Measurements from ENCODE around the gene KCNH6.

The KCNH6 gene

DNA sequence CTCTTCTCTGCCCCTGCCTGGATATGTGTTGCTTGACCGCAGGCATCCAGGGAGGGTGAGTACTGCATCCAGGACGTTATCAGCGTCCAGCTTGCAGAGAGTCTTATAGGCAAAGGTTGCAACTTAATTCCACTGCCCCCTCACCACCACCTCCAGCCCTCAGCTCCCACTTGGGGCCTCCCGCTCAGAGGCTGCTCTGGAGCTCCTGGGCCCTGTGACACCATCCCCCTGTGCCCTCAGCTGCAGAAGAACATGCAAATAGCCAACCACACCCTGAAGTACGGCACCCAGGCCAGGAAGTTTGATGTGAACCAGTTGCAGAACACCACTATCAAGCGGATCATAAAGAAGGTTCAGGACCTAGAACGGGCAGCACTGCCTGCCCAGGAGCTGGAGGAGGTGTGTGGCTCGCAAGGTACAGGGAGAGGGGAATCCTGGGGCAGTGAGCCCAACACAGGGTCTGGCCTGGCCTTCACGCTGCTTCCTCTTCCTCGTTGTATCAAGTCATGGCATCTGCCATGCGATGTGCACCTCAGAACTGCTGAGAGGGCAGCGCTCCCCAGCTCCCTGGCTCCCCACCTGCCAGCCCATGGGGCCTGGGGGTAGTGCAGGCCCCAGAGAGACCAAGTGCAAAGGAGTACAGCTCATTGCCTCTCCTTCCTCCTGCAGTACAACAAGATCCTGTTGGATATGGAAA is 36.7 kb upstream of the KCNH6 start:
- DNase-seq, result no peak

DNA sequence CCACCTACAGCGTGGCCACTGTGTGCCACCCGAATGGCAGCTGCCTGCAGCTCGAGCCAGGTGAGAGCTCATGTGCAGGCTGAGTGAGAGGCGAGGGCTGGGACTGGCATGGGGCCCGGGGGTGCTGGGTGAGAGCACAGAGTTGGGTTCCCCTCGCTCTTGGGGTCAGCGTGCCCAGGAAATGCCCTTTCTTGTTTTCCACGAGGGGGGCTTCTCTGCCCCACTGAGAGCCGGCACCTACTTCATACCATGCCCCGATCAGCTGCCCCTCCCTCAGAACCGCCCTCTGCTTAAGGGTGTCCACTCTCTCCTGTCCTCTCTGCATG is 36.2 kb upstream of the KCNH6 start:
- no peak for DNase-seq

DNA sequence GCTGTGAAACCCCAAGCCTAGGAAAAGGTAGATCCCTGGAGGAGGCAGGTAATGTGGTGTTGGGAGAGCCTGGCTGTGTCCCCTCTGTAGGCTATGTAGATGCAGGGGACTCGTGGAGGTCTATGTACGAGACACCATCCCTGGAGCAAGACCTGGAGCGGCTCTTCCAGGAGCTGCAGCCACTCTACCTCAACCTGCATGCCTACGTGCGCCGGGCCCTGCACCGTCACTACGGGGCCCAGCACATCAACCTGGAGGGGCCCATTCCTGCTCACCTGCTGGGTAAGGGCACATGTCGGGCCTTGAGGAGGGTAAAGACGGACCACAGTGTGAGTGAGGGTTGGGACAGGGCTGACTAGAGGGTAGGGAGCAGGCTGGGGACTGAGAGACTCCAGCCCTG is 34.3 kb upstream of the KCNH6 start:
- no peak for DNase-seq

DNA sequence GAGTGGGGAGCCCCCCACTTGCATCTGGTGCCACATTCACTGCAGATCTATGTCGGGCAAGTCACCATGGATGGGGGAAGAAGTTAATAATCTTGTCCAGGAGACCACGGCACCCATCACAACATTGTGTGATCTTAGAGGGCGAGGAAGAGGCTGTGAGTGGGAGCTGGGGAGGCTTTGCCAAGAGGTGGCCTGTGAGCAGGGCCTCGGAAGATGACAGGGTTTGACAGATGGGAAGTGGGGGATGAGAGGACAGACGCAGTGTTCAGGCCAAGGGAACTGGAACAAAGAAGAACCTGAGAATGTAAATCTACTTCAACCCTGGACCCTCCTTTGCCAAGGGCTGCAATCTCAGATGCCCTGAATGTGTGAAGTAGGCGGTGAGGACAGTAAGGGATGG is 33.9 kb upstream of the KCNH6 start:
- no peak for DNase-seq

DNA sequence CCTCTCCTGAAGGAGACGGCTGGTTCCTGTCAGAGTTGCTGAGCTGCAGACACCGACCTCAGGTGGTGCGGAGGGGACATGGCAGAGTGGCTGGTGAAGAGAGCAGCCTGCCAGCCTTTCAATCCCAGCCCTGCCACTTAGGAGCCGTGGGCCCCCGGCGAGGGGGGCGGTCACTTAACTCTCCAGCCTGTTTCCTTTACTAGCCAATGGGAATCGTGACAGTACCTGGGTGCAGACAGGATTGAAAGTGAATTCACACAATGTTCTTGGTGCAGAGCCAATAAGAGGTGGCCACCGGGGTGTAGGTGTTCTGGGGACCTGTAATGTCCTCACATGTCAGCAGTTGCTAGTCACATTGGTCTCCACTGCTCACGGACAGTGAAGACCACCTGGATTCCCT is 32.8 kb upstream of the KCNH6 start:
- no peak for DNase-seq

DNA sequence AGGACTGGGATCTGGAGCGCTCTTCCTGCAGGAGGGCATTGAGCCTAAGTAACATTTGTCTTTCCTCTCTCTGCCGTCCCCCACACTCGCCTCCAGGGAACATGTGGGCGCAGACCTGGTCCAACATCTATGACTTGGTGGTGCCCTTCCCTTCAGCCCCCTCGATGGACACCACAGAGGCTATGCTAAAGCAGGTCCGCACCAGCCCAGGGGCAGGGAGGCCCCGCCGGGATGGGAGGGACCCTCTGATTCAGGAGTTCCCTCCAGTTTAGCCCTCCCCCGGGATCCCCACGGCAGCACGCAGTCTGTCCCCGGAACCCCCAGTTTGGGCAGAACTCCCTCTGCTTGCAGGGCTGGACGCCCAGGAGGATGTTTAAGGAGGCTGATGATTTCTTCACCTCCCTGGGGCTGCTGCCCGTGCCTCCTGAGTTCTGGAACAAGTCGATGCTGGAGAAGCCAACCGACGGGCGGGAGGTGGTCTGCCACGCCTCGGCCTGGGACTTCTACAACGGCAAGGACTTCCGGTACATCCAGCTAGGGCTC is 32.2 kb upstream of the KCNH6 start:
- DNase-seq, result no peak

DNA sequence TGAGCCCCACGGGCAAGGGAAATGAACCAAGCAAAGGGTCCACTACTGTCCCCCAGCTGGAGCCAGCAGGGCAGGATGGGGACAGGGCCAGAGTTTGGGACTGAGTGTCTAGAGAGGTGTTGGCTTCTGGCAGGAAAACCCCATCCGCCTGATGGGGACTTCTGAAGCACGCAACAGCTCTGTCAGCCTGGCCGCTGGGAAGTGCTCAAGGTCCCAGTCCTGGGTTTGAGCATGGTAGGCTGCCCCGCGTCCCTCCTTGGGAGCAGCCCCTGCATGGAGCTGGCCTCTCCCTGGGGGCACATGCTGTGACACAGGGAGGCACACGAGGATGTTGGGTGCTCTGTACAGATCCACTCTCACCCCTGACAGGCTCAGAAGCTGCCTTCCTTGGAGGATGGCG is 31.7 kb upstream of the KCNH6 start:
- DNase-seq, result no peak

DNA sequence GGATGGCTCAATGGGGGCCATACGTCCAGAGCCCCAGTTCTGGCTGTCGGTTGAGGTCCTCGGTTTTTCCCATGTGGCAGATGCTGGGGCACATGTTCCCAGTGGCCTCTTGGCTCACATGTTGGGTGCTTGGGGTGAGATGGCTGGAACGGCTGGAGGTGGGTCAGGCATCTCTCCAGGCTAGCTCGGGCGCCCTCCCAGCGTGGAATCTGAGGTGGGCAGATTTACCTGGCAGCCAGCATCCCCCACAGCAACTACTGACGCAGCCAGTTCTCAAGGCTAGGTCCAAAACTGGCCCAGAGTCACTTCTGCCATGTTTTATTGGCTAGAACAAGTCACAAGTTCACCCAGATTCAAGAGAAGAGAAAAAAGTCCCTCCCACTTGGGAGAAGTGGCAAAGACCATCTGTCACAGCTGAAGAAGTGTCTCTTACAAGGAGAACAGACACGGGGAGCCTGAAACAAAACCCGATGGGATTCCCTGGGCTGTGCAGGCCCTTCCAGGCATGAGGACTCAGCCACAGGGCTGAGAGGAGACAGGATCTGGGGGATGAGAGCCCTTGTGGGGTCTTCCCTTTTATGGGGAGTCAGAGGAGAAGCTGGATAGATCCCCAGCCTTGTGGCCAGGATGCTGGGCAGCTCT is 31.1 kb upstream of the KCNH6 start:
- no peak for DNase-seq

DNA sequence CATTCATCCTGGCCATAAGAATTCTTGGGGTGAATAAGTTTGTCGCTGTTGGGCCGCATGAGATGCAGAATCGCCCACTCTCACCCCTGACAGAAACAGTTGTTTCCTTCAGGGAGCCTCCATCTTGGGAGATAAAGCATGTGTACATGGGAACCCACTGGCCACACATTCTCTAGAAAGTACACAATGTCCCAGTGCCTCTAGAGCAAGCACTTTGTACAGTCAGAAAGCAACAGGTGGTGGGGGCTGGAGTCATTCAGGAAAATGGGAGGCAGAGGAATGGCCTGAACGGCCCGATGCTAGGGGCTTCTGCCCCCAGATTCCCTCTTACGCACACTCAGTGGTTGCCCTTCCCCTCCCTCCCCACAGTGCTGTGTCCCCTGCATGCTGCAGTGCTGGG is 30.2 kb upstream of the KCNH6 start:
- no peak for DNase-seq

DNA sequence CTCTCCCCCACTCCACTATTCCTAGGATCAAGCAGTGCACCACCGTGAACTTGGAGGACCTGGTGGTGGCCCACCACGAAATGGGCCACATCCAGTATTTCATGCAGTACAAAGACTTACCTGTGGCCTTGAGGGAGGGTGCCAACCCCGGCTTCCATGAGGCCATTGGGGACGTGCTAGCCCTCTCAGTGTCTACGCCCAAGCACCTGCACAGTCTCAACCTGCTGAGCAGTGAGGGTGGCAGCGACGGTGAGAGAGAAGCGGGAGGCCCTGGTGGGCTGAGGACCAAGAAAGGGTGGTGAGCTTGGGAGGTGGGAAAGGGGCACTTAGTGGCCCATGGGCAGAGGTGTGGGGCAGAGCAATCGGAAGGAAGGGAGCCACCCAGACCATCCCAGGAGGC is 29.7 kb upstream of the KCNH6 start:
- DNase-seq, result no peak

DNA sequence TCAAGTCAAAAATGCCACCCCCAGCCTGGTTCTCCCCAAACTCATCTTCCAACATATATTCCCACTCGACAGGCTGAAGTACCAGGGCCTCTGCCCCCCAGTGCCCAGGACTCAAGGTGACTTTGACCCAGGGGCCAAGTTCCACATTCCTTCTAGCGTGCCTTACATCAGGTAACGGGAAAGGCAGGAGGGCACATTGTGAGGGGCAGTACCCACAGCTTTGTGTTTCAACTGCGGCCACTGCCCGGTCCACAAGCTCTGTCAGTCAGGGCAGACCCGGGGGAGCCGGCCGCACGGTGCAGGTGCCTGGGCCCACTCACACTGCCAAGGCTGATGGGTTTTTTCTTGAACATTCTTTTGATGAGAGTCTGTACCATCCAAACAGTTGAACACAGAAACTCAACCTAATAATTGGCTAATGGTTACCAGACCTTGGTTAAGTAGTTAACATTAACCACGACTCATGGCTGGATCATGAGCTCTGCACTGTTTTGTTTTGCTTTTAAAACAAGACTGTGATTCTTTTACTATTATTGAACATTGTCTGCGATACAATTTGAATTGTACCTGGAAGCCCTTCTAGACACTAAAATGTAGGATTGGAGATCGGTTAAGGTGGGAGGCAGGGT is 28.7 kb upstream of the KCNH6 start:
- no peak for DNase-seq

DNA sequence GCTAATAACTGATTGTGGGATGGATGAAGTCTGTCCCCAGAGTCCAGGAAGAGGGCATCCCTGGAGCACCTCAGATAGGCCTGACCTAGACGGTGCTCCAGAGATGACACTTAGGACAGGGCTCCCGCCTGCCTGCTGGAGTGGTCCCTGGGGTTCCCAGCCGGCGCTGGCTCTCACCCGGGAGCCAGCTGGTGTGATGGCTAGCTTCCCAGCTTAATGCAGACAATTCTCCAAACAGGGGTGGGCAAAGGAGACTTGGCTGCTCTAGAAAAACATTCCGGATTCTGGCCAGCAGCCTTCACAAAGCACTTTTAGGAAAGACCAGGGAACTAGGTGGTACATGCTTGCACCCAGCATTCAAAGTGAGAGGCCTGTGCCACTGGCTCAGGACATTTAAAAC is 27.7 kb upstream of the KCNH6 start:
- DNase-seq, result no peak

DNA sequence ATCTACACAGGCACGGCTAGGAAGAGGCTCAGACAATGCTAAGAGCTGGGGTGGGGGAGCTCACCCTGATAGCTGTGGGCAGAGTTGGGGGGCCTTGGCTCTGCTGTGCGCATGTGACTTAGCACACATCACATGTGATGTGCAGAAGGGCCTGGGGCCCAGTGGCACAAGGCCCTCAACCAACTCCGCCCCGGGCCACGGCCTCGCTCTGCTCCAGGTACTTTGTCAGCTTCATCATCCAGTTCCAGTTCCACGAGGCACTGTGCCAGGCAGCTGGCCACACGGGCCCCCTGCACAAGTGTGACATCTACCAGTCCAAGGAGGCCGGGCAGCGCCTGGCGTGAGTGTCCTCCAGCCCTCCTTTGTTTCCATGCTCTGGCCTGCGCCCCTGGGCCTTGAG is 27.0 kb upstream of the KCNH6 start:
- DNase-seq, result no peak

DNA sequence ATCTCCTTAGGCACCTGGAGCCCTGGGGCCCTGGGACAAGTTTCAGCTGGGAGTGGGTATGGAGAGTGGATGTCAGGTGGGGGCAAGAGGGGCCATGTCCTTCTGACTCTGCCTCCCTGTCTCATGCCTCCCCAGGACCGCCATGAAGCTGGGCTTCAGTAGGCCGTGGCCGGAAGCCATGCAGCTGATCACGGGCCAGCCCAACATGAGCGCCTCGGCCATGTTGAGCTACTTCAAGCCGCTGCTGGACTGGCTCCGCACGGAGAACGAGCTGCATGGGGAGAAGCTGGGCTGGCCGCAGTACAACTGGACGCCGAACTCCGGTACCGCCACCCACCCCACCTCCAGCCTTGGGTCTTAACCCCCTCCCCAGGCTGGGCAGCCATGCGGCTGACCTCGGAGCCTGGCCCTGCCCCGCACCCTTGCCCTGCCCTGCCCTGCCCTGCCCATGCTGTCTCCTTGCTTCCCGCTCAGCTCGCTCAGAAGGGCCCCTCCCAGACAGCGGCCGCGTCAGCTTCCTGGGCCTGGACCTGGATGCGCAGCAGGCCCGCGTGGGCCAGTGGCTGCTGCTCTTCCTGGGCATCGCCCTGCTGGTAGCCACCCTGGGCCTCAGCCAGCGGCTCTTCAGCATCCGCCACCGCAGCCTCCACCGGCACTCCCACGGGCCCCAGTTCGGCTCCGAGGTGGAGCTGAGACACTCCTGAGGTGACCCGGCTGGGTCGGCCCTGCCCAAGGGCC is 26.3 kb upstream of the KCNH6 start:
- no peak for DNase-seq

DNA sequence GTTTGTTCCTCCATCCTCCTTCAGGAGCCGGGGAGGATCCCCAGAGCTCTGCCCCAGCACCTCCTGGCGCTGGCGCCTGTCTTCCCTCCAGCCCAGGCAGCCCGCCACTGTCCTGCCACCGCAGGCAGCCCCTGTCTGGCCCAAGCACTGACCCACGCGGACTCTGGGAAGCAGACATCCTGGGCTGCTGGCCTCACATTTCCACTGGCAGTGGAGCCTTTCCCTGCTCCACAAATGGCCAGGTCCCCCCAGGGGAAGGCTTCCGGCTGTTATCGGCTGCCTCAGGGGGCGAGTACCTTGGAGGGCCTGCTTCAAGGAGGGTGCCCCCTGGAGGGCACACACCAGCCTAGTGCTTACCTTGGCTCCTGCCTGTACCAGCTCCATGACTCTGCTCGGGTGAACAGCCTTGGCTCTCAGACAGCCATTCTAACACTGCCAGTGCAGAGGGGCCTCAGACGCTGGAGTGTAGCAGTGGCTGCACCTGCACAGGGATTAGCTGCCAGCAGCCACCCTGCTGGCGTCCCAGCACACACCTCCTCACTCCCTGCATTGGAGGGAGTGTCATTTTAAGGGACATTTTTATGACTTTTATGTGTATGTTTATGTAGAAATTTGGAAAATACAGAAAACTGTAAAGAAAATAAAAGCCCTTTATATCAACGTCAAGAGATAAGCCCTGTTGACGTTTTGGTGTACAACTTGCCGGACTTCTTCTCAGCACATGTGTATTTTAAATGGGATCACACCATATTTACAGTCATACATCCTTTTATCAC is 25.3 kb upstream of the KCNH6 start:
- no peak for DNase-seq

DNA sequence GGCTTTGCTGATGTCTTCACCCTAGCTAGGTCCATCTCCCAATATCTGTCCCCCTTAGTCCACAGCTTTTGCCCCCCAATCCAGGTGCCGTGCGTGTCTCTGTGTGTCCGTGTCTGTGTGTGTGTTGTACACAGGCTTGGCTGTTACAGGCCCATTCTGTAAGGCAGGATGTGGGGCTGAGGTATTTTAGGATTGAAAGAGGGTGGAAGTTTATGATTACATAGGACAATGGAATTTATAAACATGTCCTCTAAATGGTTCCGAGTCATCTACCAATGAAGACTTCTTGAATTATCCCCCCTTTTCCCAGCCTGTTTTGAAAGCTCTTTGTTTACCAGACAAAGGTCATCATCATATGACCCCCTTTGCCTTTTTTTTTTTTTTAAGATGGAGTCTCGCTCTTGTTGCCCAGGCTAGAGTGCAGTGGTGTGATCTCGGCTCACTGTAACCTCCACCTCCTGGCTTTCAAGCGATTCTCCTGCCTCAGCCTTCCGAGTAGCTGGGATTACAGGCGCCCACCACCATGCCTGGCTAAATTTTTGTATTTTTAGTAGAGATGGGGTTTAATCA is 24.4 kb upstream of the KCNH6 start:
- no peak for DNase-seq

DNA sequence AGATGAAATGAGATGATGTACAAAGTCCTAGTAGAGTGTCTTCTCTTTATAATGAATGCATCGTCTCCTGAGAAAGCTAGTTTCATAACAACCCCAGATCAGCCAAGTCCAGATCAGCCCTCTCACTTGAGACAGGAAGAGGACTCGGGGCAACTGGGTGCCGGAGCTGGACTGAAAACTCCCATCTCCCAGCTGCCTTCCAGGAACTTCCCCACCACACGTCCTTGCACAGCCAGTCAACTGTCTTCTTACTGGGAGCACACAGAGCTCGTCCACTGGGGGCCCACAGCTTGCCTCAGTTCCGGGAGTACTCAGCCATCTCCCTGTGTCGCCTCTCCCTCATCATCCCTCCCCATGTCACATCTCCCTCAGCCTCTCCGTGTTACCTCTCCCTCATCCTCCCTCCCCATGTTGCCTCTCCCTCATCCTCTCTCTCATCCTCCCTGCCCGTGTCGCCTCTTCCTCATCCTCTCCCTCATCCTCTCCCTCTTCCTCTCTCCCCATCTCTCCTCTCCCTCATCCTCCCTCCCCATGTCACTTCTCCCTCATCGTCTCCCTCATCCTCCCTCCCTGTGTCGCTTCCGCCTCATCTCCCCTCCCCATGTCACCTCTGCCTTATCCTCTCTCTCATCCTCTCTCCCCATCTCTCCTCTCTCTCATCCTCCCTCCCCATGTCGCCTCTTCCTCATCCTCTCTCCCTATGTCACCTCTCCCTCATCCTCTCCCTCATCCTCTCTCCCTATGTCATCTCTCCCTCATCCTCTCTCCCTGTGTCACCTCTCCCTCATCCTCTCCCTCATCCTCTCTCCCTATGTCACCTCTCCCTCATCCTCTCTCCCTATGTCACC is 22.4 kb upstream of the KCNH6 start:
- DNase-seq, result no peak

DNA sequence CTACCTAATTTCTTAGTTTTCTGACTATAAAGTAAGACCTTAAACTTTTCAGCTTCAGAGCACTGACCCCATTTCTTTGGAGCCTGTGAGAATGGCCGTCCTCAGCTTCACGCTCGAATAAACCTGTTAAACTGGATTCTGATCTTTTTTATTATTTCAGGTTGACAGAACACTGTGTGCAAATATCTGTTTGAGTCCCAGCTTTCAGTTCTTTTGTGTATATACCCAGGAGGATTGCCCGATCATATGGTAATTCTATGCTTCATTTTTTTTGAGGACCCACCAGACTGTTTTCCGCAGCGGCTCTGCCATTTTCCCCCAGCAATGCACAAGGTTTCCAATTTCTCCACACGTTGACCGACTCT is 19.8 kb upstream of the KCNH6 start:
- DNase-seq, result no peak

DNA sequence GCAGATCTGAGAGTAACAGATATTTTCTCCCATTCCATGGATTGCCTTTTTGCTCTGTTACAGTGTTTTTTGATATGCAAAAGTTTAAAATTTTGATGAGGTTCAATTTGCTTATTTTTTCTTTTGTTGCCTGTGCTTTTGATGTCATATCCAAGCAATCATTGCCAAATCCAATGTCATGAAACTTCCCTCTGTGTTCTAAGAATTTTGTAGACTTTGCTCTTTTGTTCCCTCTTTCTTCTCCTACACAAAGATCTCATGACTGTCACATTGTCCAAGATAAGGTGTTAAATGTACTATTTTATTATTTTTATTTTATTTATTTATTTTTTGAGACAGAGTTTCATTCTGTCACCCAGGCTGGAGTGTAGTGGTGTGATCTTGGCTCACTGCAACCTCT is 18.9 kb upstream of the KCNH6 start:
- no peak for DNase-seq

DNA sequence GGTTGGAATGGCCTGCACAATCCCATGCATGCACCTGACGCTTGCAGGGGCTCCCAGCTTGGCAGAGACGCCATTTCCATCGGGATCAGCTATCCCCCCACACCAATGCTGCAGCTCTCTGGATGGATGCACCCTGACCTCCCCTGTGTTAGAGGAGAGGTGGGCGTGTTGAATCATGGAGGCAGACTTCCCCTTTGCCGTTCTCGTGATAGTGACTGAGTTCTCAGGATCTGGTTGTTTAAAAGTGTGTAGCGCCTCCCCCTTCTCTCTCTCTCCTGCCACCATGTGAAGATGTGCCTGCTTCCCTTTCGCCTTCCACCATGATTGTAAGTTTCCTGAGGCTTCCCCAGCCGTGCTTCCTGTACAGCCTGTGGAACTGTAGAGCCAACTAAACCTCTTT is 17.8 kb upstream of the KCNH6 start:
- DNase-seq, result no peak

DNA sequence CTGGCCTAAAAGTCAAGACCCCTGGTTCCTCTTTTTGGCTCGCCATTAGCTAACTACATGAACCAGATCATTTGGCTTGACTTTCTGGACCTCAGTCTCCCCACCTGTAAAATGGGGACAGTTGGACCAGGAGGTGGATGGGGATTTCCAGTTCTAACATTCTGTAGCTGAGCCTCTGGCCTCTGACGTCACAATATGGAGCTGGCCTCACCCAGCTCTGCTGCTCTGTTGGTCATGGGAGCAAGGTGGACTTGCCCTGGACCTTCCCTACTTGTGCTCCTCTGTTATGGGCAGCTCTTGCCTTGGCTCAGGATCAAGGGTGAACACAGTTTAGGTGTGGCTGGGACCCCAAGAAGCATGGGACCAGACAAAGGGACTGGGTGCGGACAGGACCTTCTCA is 16.5 kb upstream of the KCNH6 start:
- DNase-seq, result no peak

DNA sequence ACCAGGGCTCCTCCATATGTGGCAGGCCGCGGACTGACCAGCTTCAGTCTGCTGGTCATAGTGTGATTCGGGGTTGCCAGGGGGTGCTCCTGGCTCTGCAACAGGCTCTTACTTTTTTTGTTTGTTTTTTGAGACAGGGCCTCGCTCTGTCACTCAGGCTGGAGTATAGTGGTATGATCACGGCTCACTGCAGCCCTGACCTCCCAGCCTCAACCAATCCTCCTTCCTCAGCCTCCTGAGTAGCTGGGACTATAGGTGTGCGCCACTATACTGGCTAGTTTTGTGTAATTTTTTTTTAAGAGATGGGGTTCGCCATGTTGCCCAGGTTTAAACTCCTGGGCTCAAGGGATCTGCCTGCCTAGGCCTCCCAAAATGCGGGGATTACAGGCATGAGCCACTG is 11.8 kb upstream of the KCNH6 start:
- DNase-seq, result no peak
